Measurements from ENCODE around the gene CCDC181.
"Not testable (repeated sequence)": the region's sequence is repeated elsewhere in the genome, so short reads cannot be mapped to it uniquely, and the experiment has no call there.

The CCDC181 gene

GRCh38 chr1:169427081-169427641 is at the start of gene CCDC181:
Gene CCDC181, minus strand, starts transcription at chr1:169427474. Its CDS starts 2,547 bp downstream, at chr1:169424927.
- peak within 1 kb of the TSS; percentile 67 for H3K4me3 ChIP-seq (ENCODE audit: low read depth, low read length)

- H3K4me3 ChIP-seq (ENCODE audit: low read depth, low read length) = no peak overlapping the region
These were observed 48.6 kb upstream of the CCDC181 start for GRCh38 chr1:169475806-169476387.

- H3K4me3 ChIP-seq (ENCODE audit: low read depth, low read length) = no peak overlapping the region
These were observed 47.2 kb upstream of the CCDC181 start for GRCh38 chr1:169474302-169474995.

GRCh38 chr1:169473347-169473746 is 46.1 kb upstream of the CCDC181 start:
- no peak overlapping the region for H3K4me3 ChIP-seq (ENCODE audit: low read depth, low read length)

- no peak overlapping the region for H3K4me3 ChIP-seq (ENCODE audit: low read depth, low read length)
These were observed 45.5 kb upstream of the CCDC181 start for GRCh38 chr1:169472738-169473137.

- no peak overlapping the region for H3K4me3 ChIP-seq (ENCODE audit: low read depth, low read length)
These were observed 41.7 kb upstream of the CCDC181 start for GRCh38 chr1:169468982-169469381.

- no peak overlapping the region for H3K4me3 ChIP-seq (ENCODE audit: low read depth, low read length)
These were observed 39.3 kb upstream of the CCDC181 start for GRCh38 chr1:169466259-169467230.

- no peak overlapping the region for H3K4me3 ChIP-seq (ENCODE audit: low read depth, low read length)
These were observed 38.0 kb upstream of the CCDC181 start for GRCh38 chr1:169465281-169465680.

GRCh38 chr1:169462385-169462784 is 35.1 kb upstream of the CCDC181 start:
- no peak overlapping the region for H3K4me3 ChIP-seq (ENCODE audit: low read depth, low read length)

- H3K4me3 ChIP-seq (ENCODE audit: low read depth, low read length) = no peak overlapping the region
These were observed 34.2 kb upstream of the CCDC181 start for GRCh38 chr1:169461390-169462000.

- H3K4me3 ChIP-seq (ENCODE audit: low read depth, low read length) = peak overlapping the region; percentile 5
These were observed 33.0 kb upstream of the CCDC181 start for GRCh38 chr1:169460191-169460833.

GRCh38 chr1:169457443-169457842 is 30.2 kb upstream of the CCDC181 start:
- H3K4me3 ChIP-seq (ENCODE audit: low read depth, low read length) = no peak overlapping the region

- H3K4me3 ChIP-seq (ENCODE audit: low read depth, low read length) = no peak overlapping the region
These were observed 28.8 kb upstream of the CCDC181 start for GRCh38 chr1:169456029-169456428.

- no peak overlapping the region for H3K4me3 ChIP-seq (ENCODE audit: low read depth, low read length)
These were observed 25.6 kb upstream of the CCDC181 start for GRCh38 chr1:169452921-169453320.

- no peak overlapping the region for H3K4me3 ChIP-seq (ENCODE audit: low read depth, low read length)
These were observed 24.0 kb upstream of the CCDC181 start for GRCh38 chr1:169451218-169451824.

- no peak overlapping the region for H3K4me3 ChIP-seq (ENCODE audit: low read depth, low read length)
These were observed 16.6 kb upstream of the CCDC181 start for GRCh38 chr1:169443923-169444322.

- H3K4me3 ChIP-seq (ENCODE audit: low read depth, low read length) = no peak overlapping the region
These were observed 1.0 kb downstream of the CCDC181 start for GRCh38 chr1:169426174-169426705.

GRCh38 chr1:169421309-169421708 is 6.0 kb downstream of the CCDC181 start:
- H3K4me3 ChIP-seq (ENCODE audit: low read depth, low read length) = no peak overlapping the region

GRCh38 chr1:169414952-169415351 is 12.3 kb downstream of the CCDC181 start:
- no peak overlapping the region for H3K4me3 ChIP-seq (ENCODE audit: low read depth, low read length)

- H3K4me3 ChIP-seq (ENCODE audit: low read depth, low read length) = not testable (repeated sequence)
These were observed 18.9 kb downstream of the CCDC181 start for GRCh38 chr1:169408340-169408739.
